ENCODE measurements around the gene APBA2. TPM values are rescaled to one million over a fixed set of nuclear protein-coding genes. Genes with fewer than 3 reads are reported as not detected.

Gene APBA2
- total RNA-seq, 1 experiment from 2014 or later, result 12.9 TPM

GRCh38 chr15:29005931-29006330, 120.2 kb downstream of the APBA2 start:
- H3K4me1 ChIP-seq (ENCODE audit: insufficient read depth, low read length, poor library complexity, severe bottlenecking), result no peaks in the 10 kb centered on the region
- ChIA-PET CTCF (no interaction called here), POLR2A (ENCODE audit: low non-redundant PET) (no interaction called here)
- H3K9me3 ChIP-seq (ENCODE audit: low read depth, low read length, poor library complexity, severe bottlenecking), result no peaks in the 10 kb centered on the region
- intact Hi-C loops (cut with micrococcal nuclease; ENCODE audit: unreplicated experiment), result no loop called here
- H3K27me3 ChIP-seq (replicated peaks; ENCODE audit: insufficient read depth, low read depth, low read length, poor library complexity), result no peaks in the 10 kb centered on the region
- H3K4me3 ChIP-seq (ENCODE audit: low read depth, low read length, poor library complexity, severe bottlenecking), result no peak overlapping the region
- H3K27ac ChIP-seq (ENCODE audit: low read depth, low read length, poor library complexity, severe bottlenecking), result no peak overlapping the region
- DNase-seq (ENCODE audit: low spot score), result no peak
- TF ChIP-seq CTCF (conservative IDR thresholded peaks at IDR 0.05; ENCODE audit: low read depth, low read length) (no peak), EZH2 (IDR thresholded peaks at IDR 0.05; ENCODE audit: borderline replicate concordance, low read depth, low read length, poor library complexity, severe bottlenecking) (no peak)
- BruUV-seq (replicated peaks), result no TSS peak
- no peaks in the 10 kb centered on the region for H3K36me3 ChIP-seq (ENCODE audit: insufficient read depth, low read length, poor library complexity, severe bottlenecking)

DNA sequence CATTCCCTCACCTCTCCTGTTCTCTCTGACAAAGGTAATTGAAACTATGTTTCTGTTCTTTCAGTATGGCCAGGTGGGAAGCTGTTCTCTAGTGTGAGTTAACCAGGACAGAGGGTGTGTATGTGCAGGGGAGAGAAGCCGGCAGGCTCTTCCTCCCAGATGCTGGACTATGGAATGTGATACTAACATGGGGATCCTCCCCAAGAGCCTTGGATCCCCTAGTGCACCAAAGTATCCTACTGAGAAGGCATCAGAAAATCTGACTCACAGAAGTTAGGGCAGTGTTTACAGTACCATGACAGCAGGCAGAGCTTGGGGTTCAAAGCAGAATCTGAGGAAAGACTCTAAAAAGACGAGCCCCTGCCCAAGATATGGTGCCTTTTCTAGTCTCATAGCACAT, 123.1 kb downstream of the APBA2 start:
- ChIA-PET POLR2A (ENCODE audit: low non-redundant PET) (no interaction called here), CTCF (no interaction called here)
- TF ChIP-seq CTCF (conservative IDR thresholded peaks at IDR 0.05; ENCODE audit: low read depth, low read length), result no peak
- TF ChIP-seq EZH2 (IDR thresholded peaks at IDR 0.05; ENCODE audit: borderline replicate concordance, low read depth, low read length, poor library complexity, severe bottlenecking), result no peak
- no peaks in the 10 kb centered on the region for H3K4me1 ChIP-seq (ENCODE audit: insufficient read depth, low read length, poor library complexity, severe bottlenecking)
- H3K4me3 ChIP-seq (ENCODE audit: low read depth, low read length, poor library complexity, severe bottlenecking), result no peak overlapping the region
- no peaks in the 10 kb centered on the region for H3K9me3 ChIP-seq (ENCODE audit: low read depth, low read length, poor library complexity, severe bottlenecking)
- no peaks in the 10 kb centered on the region for H3K27me3 ChIP-seq (replicated peaks; ENCODE audit: insufficient read depth, low read depth, low read length, poor library complexity)
- no peaks in the 10 kb centered on the region for H3K36me3 ChIP-seq (ENCODE audit: insufficient read depth, low read length, poor library complexity, severe bottlenecking)
- BruUV-seq (replicated peaks), result no TSS peak
- no peak overlapping the region for H3K27ac ChIP-seq (ENCODE audit: low read depth, low read length, poor library complexity, severe bottlenecking)
- DNase-seq (ENCODE audit: low spot score), result no peak
- intact Hi-C loops (cut with micrococcal nuclease; ENCODE audit: unreplicated experiment), result no loop called here

DNA sequence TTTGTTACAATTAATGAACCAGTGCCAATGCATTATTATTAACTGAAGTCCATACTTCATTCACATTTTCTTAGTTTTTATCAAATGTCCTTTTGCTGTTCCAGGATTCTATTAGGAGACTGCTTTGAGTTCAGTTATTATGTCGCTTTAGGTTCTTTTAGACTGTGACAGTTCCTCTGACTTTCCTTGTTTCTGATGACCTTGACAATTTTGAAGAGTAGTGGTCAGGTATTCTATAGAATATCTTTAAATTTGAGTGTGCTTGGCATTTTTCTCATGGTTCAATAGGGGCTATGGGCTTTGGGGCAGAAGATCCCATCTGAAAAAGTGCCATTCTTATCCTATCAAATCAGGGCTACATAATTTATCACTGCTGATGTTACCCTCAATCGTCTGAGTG, 126.3 kb downstream of the APBA2 start:
- ChIA-PET POLR2A (ENCODE audit: low non-redundant PET) (no interaction called here), CTCF (no interaction called here)
- intact Hi-C loops (cut with micrococcal nuclease; ENCODE audit: unreplicated experiment), result no loop called here
- Histone ChIP-seq H3K36me3 (ENCODE audit: insufficient read depth, low read length, poor library complexity, severe bottlenecking) (no peaks in the 10 kb centered on the region), H3K4me3 (ENCODE audit: low read depth, low read length, poor library complexity, severe bottlenecking) (no peak overlapping the region), H3K4me1 (ENCODE audit: insufficient read depth, low read length, poor library complexity, severe bottlenecking) (no peaks in the 10 kb centered on the region), H3K9me3 (ENCODE audit: low read depth, low read length, poor library complexity, severe bottlenecking) (no peaks in the 10 kb centered on the region), H3K27me3 (replicated peaks; ENCODE audit: insufficient read depth, low read depth, low read length, poor library complexity) (no peaks in the 10 kb centered on the region), H3K27ac (ENCODE audit: low read depth, low read length, poor library complexity, severe bottlenecking) (no peak overlapping the region)
- no TSS peak for BruUV-seq (replicated peaks)
- TF ChIP-seq EZH2 (IDR thresholded peaks at IDR 0.05; ENCODE audit: borderline replicate concordance, low read depth, low read length, poor library complexity, severe bottlenecking) (no peak), CTCF (conservative IDR thresholded peaks at IDR 0.05; ENCODE audit: low read depth, low read length) (no peak)
- no peak for DNase-seq (ENCODE audit: low spot score)
